Stimulated activated CD8-positive, alpha-beta memory T cell treated with anti-CD3 and anti-CD28 coated beads, Interleukin-7, amount 100 ng/mL, for 4 hours (primary cell): ENCODE measurements around the gene GPR42.
"Not testable (repeated sequence)": the region's sequence is repeated elsewhere in the genome, so short reads cannot be mapped to it uniquely, and the experiment has no call there.

ENCODE experiments used
- DNase-seq, 2 donors: peaks; one replicate each; pipeline ENCODE4 v3.0.0-alpha.2; 2020; ENCODE audit warnings: low read depth in 2 of 2

Gene GPR42

DNA sequence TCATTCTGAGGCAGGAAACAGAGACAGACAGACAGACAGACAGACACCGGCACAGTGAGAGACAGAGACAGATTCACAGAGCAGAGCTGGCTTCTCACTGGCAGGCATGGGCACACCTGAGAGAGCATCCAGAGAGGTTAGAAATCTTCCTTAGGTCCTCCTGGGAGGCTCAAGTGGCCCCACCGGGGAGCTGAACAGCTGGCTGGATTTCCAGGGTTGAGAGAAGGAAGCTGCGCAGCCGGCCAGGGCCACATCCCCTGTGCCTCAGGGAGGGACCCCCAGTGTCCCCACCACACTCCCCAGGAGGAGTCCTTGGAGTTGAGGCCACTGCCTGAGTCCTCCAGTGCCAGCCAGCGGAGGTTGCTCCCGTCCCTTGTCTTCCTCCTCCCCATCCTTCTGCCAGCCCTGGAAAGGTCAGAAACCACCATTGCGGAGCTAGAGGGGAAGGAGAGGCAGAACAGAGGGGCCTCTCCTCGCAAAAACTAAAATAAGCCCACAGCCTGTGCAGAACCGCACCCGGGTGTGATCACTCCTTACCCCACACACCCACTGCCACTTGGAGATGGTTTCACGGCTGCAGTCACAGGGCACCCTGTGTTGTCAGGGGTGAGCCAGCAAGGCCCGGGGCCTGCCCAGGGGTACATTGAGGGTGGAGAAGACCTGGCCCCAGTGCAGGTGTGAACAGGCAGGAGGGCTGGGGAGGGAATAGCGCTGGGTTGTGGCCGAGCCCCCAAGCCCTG, 8.4 kb upstream of the GPR42 start:
- DNase-seq = no peak

DNA sequence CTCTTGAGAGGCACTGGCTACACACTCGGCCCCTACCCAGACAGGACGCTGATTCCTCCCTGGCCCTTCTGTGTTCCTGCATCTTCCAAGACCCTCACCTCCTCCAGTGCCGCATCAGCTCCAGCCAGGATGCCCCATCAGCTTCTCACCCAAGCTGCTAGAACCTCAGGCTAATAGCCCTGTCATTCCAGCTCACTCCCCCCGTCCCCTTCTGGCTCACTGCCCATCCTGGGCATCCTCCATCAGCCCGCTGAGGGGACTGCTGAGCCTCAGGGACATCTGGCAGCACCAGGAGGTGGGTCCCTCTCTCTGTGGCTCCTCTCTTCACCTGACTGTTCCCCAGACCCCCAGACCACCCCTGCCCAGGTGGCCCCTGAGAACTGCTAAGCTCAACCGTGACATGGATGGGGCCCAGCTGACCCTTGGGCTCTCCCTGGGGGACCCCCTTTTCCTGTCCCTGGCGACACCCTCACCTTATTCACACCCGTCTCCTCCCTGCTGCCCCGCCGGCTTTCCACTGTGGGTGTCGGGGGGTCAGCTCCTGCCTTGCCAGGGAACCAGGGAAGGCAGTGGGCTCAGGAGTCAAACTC, 7.8 kb upstream of the GPR42 start:
- no peak for DNase-seq

DNA sequence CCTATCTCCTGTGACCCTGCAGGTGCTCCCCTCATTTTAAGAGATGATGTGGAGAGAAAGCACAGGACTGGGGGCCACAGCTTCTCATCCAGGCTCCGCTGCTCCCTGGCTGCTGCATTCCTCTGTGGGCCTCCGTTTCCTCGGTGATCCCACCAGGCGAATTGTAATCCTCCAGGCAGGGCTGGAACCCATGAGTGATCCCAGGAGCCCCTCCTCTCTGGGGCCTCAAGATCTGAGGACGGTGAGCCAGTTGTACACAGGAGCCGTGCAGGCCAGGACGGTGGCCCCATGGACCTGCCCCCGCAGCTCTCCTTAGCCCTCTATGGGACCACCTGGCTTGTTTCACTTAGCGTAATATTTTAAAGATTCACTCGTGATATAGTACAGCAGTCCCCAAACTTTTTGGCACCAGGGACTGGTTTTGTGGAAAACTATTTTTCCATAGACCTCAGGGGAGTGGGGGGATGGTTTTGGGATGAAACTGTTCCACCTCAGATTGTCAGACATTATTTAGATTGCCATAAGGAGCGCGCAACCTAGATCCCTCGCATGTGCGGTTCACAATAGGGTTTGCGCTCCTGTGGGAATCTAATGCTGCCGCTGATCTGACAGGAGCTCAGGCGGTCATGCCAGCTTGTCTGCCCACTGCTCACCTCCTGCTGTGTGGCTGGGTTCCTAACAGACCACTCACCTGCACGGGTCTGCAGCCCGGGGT, 7.0 kb upstream of the GPR42 start:
- no peak for DNase-seq

DNA sequence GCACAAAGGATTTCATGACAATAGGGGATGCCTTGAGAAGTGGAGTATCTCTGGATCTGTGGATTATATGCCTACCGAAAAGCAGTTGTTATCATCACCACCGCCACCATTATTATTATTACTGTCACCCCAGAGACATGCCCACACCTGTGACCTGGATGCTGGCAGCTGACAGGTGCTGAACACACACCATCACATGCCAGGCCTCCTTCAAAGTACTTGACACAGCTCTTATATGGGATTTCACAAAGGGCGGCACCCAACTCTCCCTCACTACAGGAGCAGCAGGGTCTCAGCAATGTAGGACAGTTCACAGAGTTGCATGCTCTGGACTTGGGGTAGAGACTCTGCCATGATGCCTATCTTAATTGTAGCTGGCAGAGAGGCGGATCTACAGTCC, 5.6 kb upstream of the GPR42 start:
- no peak for DNase-seq

DNA sequence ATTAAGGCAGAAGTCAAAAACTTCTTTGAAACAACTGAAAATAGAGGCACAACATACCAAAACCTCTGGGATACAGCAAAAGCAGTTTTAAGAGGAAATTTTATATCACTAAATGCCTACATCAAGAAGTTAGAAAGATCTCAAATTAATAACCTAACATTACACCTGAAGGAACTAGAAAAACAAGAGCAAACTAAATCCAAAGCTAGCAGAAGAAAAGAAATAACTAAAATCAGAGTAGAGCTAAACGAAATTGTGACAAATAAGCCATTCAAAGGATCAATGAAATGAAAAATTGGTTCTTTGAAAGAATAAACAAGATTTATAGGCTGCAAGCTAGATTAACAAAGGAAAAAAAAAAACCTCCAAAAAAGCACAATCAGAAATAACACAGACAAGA, 2.5 kb upstream of the GPR42 start:
- DNase-seq = no peak

DNA sequence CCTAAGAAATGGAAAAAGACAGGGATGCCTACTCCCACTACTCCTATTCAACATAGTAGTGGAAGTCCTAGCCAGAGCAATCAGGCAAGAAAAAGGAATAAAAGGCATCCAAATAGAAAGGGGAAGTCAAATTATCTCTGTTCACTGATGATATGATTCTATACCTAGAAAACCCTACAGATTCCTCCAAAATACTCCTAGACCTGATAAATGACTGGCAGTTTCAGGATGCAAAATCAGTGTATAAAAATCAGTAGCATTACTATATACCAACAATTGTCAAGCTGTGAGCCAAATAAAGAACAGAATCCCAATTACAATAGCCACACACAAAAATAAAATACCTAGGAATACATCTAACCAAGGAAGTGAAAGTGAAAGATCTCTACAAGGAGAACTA, 1.3 kb upstream of the GPR42 start:
- no peak for DNase-seq

DNA sequence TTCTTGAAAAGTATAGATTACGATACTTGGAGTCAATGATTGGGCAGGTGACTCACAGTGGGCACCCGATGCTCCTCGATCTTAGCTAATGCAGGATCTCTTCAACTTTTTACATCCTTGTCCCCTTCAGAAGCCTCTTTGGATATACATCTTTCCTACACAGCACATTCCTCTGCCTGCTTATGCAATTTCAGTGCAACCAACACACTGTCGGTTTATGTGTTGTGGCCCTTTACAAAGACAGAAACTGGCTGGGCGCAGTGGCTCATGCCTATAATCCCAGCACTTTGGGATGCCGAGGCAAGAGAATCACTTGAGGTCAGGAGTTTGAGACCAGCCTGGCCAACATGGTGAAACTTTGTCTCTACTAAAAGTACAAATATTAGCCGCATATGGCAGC, 2.6 kb downstream of the GPR42 start:
- no peak for DNase-seq

DNA sequence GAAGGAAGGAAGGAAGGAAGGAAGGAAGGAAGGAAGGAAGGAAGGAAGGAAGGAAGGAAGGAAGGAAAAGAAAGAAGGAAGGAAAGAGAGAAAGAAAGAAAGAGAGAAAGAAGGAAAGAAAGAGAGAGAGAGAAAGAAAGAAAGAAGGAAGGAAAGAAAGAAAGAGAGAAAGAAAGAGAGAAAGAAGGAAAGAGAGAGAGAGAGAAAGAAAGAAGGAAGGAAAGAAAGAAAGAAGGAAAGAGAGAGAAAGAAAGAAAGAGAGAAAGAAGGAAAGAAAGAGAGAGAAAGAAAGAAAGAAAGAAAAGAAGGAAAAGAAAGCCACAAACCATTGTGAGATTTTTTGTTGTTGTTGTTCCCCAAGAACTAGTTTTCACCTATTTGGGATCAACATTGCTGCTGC, 3.2 kb downstream of the GPR42 start:
- not testable (repeated sequence) for DNase-seq

DNA sequence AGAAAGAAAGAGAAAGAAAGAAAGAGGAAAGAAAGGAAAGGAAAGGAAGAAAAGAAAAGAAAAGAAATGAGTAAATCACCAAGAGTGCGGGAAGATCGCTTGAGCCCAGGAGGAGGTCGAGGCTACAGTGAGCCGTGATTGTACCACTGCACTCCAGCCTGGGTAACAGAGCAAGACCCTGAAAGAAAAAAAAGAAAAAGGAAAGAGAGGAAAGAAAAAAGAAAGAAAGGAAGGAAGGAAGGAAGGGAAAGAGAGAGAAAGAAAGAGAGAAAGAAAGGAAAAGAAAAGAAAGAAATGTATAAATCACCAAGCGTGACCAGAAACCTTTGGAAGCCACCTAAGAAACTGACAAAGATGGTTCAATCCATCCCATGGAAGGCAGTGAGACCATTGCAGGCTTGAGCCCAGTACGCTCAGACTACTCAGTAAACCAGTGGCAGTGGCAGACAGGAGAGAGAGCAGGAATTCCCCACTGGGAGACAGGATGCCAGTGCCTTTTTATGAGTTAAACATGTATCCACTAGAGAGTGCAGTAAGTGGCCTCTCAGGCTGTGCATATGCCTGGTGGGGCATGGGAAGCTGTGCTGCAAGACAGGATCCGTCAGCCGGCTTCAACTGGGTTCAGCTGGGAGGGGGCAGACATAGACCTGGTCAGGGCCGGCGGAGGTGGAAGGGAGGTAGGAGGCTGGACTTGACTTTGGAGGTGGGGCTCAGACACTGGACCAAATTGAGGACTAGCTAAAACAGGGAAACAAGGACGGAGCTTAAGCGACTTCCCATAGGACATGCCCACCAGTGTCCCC, 4.8 kb downstream of the GPR42 start:
- no peak for DNase-seq

DNA sequence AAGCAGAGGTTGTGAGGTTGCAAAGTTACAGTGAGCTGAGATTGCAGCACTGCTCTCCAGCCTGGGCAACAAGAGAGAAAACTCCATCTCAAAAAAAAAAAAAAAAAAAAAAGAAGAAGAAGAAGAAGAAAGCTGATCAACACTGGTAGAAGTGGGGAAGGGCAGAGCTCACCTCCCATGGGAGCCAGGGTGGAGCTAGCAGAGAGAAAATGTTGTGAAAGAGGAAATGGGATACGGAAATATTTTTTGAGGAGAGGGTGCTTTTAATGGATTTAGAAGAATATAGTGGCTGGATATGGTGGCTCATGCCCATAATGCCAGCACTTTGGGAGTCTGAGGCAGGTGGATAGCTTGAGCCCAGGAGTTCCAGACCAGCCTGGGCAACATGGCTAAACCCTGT, 6.8 kb downstream of the GPR42 start:
- no peak for DNase-seq

DNA sequence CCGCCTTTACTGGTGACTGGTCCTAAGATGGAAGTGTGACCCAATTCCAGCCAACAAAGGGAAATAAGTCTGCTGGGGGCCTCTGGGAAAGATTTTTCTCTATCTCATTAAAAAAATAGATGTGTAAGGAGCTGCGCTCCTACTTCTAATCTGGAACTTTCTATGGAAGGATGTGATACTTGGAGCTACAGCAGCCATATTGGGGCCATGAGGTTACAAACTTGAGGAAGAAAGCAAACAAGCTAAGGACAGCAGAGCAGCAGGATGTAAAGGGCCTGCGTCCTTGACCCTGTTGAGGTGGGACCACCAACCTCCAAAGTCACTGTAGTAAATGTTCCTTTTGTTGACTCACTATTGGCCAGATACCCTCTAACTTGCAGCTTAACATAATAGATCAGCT, 7.5 kb downstream of the GPR42 start:
- DNase-seq = no peak

DNA sequence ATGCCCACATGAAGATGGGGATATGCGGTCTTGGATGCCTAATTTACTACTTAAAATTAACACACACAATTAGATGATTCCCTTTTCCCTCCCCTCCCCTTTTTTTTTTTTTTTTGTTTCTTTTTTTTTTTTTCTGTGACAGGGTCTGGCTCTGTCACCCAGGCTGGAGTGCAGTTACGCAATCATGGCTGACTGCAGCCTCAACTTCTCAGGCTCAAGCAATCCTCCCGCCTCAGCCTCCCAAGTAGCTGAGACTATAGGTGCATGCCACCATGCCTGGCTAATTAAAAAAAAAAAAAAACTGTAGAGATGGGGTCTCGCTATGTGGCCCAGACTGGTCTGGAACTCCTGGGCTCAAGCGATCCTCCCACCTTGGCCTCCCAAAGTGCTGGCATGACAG, 8.7 kb downstream of the GPR42 start:
- DNase-seq = not testable (repeated sequence)

DNA sequence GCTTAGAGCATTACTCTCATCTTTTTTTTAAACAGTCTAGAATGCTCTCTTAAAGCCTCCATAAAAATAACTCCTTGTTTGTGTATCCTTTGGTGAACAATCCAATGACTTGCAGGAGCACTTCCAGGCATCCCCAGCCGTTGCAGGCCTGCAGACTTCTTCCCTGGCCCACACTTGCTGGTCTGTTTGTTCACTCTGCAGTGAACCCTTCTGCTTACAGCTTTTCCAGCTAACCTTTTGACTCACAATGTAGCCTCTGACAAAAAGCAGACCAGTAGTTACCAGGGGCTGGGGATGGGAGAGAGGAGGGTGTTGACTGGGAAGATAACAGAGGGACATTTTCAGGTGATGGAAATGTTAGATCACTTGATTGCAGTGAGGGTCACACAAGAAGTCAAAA, 9.1 kb downstream of the GPR42 start:
- no peak for DNase-seq

DNA sequence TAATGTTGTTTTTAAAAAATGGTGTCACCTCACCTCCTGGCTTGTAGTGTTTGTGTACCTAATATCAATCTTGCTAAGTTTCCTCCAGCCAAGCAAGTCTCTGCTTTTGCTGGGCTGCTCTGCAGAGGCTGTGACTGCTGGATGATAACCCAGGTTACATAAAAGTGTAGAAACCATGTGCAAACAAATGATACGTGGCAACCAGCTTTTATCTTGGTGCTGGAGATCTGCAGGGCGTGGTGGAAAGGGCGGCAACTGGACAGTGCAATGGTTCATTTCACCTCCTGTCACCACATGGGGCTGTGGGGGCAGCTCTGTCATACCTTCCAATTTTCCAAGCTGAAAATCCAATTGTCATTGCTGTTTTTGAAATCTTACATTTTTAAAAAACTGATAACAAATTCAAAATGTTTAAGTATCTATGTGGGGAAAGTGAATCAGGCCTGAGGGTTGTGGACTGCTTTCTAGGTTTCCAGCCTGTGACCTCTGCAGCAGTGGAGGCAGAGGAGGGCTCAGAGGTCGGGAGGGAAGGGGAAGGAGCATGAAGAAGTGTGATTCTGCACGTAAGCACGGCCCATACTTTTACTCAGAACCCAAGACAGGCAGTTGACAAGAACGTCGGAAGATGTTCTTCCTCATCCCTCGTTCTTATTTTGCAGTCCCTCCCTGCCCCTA, 9.7 kb downstream of the GPR42 start:
- no peak for DNase-seq

DNA sequence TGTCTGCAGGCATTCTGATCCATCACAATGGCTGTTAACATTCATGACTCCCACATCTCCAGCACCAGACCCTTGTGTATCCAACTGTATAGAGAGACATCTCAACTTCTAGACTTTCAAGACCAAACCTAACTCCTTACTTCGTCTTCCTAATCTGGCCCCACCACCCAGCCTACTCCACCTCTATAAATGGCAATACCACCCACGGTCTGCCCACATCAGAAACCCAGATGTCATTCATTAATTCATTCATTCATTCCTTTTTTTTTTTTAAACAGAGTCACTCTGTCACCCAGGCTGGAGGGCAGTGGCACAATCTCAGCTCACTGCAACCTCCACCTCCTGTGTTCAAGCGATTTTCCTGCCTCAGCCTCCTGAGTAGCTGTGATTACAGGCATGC, 10.4 kb downstream of the GPR42 start:
- no peak for DNase-seq

DNA sequence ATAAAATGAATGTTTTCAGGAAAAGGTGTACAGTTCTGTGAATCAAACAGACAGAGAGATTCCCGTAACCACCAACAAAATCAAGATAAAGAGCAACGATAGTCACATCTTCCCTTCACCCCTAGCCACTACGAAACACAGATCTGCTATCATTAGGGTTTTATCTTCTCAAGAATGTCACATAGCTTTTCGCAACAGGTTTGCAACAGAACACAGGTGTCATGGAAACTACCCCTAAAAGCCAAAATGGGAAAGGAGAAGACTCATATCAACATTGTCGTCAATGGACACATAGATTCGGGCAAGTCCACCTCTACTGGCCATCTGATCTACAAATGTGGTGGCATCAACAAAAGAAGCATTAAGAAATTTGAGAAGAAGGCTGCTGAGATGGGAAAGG, 11.1 kb downstream of the GPR42 start:
- no peak for DNase-seq

DNA sequence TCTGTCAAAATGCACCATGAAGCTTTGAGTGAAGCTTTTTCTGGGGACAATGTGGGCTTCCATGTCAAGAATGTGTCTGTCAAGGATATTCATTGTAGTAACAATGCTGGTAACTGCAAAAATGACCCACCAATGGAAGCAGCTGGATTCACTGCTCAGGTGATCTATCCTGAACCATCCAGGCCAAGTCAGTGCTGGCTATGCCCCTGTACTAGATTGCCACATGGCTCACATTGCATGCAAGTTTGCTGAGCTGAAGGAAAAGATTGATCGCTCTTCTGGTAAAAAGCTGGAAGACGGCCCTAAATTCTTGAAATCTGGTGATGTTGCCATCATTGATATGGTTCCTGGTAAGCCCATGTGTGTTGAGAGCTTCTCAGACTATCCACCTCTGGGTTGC, 12.7 kb downstream of the GPR42 start:
- no peak for DNase-seq

DNA sequence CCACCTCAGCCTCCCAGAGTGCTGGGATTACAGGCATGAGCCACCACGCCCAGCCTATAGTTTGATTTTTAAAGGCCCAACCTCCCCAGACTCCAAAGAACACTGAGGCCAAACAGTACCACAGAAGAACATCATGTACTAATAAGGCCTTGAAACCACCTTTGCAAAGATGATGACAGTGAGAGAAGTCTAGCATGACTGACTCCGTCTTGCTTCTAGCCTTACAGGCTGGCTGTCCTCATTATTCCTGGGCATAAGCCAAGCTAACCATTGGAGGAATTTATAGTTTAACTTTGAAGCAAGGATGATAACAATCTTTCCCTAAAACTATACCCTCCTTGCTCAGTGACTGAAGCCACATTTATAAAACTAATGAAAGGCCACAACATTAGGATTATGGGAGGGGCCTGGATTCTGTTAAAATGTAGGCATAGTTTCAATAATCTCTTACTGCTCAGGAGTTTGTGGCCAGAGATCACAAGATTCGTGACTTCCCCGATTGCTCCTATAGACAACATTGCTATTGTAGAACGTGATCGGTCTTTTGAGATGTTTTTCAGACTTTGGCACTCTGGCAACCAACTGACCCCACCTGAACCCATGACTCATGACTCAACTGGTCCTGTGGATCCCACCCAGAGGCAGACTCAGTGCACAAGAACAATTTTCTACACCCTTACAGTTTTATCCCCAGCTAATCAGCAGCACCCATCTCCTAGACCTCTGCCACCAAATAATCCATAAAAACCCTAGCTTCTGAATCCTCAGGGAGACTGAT, 17.6 kb downstream of the GPR42 start:
- no peak for DNase-seq

DNA sequence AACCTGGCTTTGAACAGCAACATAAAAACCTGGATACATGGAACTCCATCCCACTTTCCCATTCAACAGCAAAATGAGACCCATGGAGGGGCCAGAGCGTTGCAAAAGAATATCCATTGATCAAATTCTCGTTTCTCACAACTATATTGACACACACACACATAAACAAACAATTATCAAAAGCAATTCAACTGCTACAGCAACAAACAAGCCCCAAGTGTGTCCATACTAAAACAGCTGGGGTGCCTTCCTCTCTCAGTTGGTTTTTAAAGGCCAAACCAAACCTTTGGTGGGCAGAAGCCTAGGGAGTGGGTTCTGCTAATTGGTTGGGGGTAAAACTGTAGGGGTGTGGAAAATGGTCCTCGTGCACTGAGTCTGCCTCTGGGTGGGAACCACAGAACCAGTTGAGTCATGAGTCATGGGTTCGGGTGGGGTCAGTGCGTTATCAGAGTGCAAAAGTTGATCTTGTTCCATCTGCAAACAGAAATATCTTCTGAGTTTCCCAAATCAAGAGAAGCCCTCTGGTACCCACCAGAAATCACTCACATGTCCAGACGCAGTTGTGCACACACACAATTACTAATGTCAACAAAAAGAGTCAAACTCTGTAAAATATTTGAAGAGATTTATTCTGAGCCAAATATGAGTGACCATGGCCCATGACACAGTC, 18.5 kb downstream of the GPR42 start:
- DNase-seq = no peak
